ENCODE results near the gene TINAGL1. TPM values are rescaled to one million over a fixed set of nuclear protein-coding genes. Genes with fewer than 3 reads are reported as not detected.

Gene TINAGL1
- total RNA-seq, 1 experiment from 2014 or later, result 628 TPM

DNA sequence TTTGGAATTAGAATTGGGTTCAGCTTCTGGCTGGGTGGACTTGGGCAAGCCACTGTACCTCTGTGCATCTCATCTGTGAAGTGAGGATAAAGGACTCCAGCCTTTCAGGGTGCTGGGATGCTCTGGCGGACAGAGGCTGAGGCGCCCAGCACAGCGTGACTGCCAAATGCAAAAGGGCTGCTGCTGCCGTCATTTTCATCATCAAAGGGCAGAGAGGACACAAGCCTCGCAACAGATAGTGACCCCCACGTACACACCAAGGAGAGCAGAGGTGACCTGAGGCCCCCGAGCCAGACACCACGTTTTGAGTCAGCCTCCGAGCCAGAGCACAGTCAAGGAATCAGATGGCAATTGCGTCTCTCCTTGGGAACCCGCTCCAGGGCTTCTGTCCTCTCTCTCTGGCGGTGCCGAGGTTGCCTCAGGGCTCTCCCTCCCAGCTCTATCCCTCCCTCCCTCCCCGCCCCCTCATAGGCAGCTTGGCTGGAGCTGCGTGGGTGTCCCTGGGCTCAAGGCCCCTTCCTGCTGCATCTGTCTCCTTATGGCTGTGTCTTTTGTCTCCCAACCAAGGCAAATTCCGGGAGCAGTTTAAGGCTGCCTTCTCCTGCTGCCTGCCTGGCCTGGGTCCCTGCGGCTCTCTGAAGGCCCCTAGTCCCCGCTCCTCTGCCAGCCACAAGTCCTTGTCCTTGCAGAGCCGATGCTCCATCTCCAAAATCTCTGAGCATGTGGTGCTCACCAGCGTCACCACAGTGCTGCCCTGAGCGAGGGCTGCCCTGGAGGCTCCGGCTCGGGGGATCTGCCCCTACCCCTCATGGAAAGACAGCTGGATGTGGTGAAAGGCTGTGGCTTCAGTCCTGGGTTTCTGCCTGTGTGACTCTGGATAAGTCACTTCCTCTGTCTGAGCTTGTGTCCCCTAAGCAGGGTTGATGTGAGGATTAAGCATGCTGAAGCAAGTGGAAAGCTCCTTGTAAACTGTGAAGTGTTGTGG is 50.2 kb downstream of the TINAGL1 start:
- no peak for DNase-seq (ENCODE audit: low spot score)

DNA sequence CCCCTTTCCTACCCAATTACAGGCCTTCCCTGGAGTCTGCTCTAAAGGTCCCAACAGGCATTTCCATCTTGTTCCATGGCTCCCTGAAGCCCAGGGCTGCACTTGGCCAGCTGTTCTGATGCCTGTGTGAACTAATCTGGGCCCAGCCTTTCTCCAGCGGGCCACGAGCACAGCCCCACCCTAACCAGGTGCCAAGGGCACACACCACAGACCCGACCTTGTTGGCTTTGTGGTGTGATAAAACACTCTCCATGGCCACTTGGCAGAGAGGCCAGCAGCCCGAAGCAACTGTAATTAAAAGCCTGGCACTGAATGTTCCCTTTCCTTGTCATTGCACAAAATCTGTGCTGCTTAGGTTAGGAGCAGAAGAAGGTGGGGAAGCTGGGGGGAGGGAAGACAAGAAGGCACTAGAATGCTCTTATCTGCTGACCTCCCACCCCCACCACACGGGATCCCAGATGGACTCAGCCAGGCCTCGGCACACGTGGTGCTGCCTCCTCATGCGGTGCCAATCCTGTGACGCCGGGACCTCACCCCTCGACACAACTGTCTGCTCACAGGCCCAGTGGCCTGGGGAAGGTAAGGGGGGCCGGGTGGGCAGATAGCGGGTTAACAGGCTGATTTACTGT is 51.1 kb downstream of the TINAGL1 start:
- no peak for DNase-seq (ENCODE audit: low spot score)

DNA sequence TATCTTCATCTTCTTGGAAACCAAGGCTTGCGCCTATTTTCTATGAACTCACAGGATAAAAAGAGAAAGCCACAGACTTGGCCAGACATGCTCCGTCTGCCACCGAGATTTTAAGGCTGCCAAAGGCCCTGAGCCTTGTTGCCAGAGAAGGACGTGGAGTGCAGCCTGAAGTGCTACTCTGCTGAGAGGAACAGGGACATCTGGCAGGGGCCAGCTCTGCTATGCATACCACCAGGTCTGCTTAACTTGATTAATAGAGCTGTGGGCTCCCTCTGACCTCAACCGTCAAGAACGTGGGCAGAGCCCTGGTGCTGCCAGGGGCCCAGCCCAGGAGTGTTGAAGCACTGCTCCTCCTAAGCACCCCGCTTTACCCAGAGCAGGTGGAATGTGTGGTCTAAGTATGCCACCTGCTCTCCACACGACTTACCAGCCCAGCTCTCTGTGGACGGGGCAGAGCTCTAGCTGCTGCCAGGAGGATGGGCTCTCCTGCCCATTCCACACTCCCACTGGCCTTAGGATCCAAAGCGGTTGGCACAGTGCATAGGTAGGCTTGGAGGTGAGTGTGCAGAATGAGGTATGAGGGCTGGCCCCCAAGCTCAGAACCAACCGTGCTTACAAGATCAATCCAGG is 51.7 kb downstream of the TINAGL1 start:
- DNase-seq (ENCODE audit: low spot score), result no peak

DNA sequence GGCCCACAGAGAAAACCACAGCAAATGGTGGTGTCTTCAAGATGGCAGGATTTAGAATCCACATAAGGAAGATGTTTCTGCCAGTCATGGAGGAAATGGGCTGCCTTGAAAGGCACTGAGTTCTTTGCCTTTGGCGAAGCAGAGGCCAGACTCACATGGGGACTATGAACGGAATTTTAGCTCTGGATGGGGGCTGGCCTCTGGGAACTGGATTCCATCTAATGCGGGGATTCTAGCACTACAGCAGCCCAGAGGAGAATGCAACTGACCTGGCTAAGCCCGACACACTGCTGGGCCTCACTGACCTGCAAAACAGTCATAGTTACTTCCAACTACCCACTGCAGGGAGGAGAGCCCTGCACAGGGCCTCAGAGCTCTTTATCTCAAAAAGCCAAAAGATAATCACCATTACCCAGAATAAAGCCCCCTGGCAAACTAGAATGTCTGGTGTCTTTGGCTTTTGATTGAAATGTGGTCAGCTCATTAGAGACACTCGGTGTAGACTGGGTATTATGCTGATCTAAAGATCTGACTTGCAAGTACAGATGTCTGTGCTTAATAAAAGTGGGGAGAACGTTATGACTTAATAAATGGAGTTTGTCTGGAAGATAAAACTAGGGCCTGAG is 52.7 kb downstream of the TINAGL1 start:
- no peak for DNase-seq (ENCODE audit: low spot score)

DNA sequence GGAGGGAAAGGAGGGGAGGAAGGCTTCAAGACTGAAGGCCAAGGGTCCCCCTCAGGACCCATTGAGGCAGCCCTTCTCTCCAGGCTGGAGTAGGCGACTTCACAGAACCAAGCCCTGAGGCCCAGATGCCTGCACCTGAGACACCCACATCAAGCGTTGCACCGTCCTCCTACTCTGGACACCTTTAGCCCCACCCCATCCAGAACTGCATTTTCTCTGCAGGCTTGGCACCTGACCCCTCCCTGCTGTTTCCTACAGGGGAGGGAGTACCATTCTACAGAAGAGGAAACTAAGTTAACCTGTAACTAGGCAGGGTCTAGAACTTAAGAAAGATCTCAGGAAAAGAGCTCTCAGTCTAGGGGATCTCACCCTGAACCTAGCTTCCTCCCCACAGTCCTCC is 56.3 kb downstream of the TINAGL1 start:
- no peak for DNase-seq (ENCODE audit: low spot score)

DNA sequence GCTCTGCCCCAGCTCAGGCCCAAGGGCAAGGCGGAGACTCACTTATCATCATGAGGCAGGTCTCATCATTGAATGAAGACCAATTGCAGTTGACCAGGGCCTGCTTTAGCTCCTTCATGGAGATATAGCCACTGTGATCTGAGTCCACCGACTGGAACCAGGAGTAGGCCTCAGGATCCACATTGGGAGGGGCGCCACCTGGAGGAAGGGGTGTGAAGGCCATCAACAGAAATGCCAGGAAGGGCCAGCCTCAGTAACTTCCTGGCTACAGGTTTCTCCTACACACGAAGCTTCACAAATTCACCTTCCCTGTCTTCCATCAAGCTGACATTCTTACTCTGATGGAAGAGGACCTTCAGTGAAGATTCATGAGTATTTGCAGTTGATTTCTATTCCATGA is 56.8 kb downstream of the TINAGL1 start:
- peak; percentile 40 for DNase-seq (ENCODE audit: low spot score)

Other genes with a start within 250 kb of the TINAGL1 start
- not detected in 2 replicates for gene FABP3, start 203.4 kb upstream of the TINAGL1 start, total RNA-seq (2014; rRNA removed; shearing (Covaris generic))
- 75.9 and 80.4 TPM in 2 replicates for gene SERINC2, start 163.3 kb upstream of the TINAGL1 start, total RNA-seq (2014; rRNA removed; shearing (Covaris generic))
- not detected in 2 replicates for gene HCRTR1, start 41.2 kb downstream of the TINAGL1 start, total RNA-seq (2014; rRNA removed; shearing (Covaris generic))
- 114 and 119 TPM in 2 replicates for gene PEF1, start 68.4 kb downstream of the TINAGL1 start, total RNA-seq (2014; rRNA removed; shearing (Covaris generic))
- 31.0 and 37.5 TPM in 2 replicates for gene COL16A1, start 127.5 kb downstream of the TINAGL1 start, total RNA-seq (2014; rRNA removed; shearing (Covaris generic))
- gene ADGRB2, start 187.8 kb downstream of the TINAGL1 start, total RNA-seq (2014; rRNA removed; shearing (Covaris generic)), result 1.2 and 2.2 TPM in 2 replicates
- 0.10 and 0.20 TPM in 2 replicates for gene SPOCD1, start 239.5 kb downstream of the TINAGL1 start, total RNA-seq (2014; rRNA removed; shearing (Covaris generic))

All from HT-29 (cell line).